Measurements from ENCODE around the gene SGTA. TPM values are rescaled to one million over a fixed set of nuclear protein-coding genes. Genes with fewer than 3 reads are reported as not detected.

Gene SGTA
- polyA plus RNA-seq, 3 donors = 37.0 to 49.7 (median 45.7) TPM

DNA sequence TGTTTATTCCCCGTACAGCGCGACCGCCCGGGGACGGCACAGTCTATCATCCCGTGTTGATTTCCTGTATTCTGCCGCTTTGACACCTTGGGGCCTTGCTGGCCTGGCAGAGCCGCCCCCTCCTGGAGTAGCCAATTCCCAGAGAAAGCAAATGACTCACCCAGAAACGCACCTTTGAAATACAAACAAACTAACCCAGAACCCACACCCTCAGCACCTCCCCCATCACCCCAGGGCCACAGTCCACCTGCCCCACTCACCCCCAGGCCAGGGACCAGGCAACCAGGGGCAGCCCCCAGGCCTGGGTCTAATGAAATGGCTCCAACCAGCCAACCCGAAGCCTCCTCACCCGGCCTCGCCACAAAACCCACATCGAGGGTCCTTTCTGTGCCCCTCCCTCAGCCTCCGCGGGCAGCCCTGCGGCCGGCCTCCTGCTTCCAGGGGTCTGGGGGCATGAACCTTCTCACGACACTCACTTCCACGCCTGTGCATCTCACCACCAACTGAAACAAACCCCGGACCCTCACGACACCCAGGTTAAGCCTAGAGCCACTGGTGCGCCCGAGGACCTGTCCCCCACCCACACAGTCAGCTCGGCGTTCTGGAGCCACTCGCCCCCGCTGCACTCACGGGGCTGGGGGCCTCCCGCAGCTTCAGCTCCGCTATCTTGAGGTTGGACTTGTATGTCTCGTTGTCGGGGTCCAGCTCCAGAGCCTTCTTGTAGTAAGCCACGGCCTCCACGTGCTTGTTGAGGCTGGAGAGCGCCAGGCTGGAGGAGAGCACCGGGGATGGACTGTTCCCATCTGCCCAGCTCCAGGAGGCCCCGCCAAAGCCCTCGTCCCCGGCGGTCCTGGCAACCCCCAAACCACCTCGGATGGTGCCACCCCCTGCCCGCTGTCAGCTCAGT is 20.9 kb downstream of the SGTA start:
- no peak overlapping the region for H3K27ac ChIP-seq (ENCODE audit: low read depth, low read length)
- whole genome bisulfite sequencing, 3 donors = 93 to 96% (median 93%) methylated on average over 42 to 43 of the region's 43 CpGs

- no peak overlapping the region for H3K27ac ChIP-seq (ENCODE audit: low read depth, low read length)
- 90 to 91% (median 91%) methylated on average over 16 of the region's 16 CpGs for WGBS, 3 donors
Observed at GRCh38 chr19:2761309-2761677, 21.8 kb downstream of the SGTA start.

- WGBS, 3 donors = 89 to 95% (median 92%) methylated on average over 7 of the region's 7 CpGs
- H3K27ac ChIP-seq (ENCODE audit: low read depth, low read length) = no peak overlapping the region
Observed at GRCh38 chr19:2759965-2760364, 23.1 kb downstream of the SGTA start.

- H3K27ac ChIP-seq (ENCODE audit: low read depth, low read length) = no peak overlapping the region
- 91 to 94% (median 92%) methylated on average over 17 of the region's 17 CpGs for WGBS, 3 donors
Observed at GRCh38 chr19:2759362-2759761, 23.7 kb downstream of the SGTA start.

DNA sequence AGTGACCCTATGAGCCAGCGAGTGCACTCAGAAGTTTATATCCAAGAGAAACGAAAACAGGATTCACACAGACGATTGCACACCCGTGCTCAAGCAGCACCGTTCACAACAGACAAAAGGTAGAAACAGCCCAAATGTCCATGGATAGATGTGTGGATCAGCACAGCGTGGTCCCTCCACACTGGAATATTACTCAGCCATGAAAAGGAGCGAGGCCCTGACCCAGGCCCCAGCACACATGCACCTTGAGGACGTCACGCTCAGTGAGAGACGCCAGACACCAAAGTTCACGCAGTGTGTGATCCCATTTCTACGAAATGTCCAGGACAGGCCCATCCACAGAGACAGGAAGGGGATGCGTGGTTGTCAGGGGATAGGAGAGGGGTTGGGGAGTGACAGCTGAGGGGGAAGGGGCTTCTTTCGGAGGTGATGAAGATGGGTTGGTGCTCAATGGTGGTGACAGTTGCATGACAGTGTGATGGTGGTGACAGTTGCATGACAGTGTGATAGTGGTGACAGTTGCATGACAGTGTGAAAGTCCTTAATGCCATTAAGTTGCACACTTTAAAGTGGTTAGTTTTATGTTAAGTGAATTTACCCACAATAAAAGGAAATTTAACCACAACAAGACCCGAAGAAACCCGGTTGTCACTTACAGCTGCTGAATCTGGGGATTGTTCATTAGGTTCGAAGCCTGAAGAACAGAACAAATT is 24.3 kb downstream of the SGTA start:
- H3K27ac ChIP-seq (ENCODE audit: low read depth, low read length) = no peak overlapping the region
- 93 to 95% (median 94%) methylated on average over 17 of the region's 17 CpGs for WGBS, 3 donors

DNA sequence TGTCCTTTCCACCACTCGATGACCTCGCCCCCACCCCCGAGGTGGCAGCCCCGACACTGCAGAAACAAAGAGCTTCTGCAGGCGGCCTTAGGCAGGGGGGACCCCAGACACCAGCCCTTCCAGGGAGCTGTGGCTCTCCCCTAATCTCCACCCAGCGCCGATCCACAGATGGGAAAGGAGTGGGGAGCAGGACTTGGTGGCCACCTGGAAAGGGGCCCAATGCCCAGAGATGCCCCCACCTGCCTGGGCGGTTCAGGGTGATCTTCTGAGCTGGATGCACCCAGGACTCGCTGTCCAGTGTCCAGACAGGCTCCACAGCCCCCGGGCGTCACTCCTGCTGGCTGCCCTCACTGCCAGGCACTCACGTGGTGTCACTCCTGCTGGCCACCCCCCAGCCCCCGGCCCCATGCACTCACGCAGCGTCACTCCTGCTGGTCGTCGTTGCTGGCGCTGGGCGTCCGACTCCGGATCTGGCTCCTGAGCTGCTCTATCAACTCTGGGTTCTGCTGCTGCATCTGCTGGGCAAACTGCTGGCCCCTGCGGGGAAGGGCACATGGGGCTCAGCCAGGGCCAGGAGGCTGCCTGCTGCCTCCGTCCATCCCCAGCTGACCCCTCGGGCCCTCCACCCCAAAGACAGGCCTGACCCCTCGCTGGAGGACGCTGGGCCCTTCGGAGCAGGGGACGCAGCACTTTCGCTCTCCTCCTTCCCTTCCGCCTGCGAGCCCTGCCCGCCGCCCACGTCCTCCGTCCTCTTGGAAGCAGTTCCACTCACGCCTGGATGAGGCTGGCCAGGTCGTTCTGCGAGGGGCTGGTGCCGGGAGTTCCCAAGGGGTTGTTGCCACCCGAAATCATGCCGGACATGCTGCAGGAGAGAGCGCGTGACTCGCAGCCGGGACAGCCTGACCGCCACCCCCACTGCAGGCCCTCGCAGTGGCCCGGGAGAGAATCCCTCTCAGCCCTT is 25.9 kb downstream of the SGTA start:
- 93 to 95% (median 93%) methylated on average over 42 to 48 of the region's 48 CpGs for WGBS, 3 donors

GRCh38 chr19:2756477-2756876 is 26.6 kb downstream of the SGTA start:
- 79 to 89% (median 81%) methylated on average over 8 of the region's 8 CpGs for WGBS, 3 donors
- H3K27ac ChIP-seq (ENCODE audit: low read depth, low read length) = no peak overlapping the region

More for the DNA sequence above, 25.9 kb downstream of the SGTA start:
- no peak overlapping the region for H3K27ac ChIP-seq (ENCODE audit: low read depth, low read length)

GRCh38 chr19:2755811-2756210 is 27.3 kb downstream of the SGTA start:
- H3K27ac ChIP-seq (ENCODE audit: low read depth, low read length) = no peak overlapping the region
- WGBS, 3 donors = 90 to 94% (median 90%) methylated on average over 16 of the region's 16 CpGs

DNA sequence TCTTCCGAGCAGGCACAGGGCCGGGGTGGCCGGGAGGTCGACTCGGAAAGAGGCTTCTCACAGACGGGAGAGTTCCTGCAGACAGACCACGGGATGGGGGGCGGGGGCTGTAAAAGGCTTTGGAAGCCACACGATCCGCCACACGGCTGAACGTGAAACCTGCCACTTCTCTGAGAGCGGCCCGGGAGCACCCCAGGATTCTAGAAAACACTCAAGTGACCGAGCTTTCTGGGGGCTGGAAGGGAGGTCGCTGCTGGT is 27.7 kb downstream of the SGTA start:
- WGBS, 3 donors = 91 to 93% (median 91%) methylated on average over 16 of the region's 16 CpGs
- no peak overlapping the region for H3K27ac ChIP-seq (ENCODE audit: low read depth, low read length)

- no peak overlapping the region for H3K27ac ChIP-seq (ENCODE audit: low read depth, low read length)
- 91 to 95% (median 94%) methylated on average over 42 to 43 of the region's 43 CpGs for WGBS, 3 donors
Observed at GRCh38 chr19:2754659-2755447, 28.2 kb downstream of the SGTA start.

DNA sequence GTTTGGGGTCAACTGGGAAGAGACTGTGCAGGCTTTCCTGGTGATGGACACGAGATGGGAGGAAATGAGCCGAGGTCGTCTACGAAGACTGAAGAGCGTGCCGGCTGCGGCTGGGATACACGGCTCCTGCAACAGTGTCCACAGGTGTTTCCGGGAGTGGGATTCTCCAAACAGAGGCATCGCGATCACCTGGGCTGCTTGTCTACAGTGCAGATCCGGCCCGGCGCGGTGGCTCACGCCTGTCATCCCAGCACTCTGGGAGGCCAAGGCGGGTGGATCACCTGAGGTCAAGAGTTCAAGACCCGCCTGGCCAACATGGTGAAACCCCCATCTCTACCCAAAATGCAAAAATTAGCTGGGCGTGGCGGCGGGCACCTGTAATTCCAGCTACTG is 31.6 kb downstream of the SGTA start:
- 86 to 89% (median 87%) methylated on average over 21 of the region's 21 CpGs for WGBS, 3 donors
- no peak overlapping the region for H3K27ac ChIP-seq (ENCODE audit: low read depth, low read length)

GRCh38 chr19:2750808-2751437 is 32.1 kb downstream of the SGTA start:
- WGBS, 3 donors = 58 to 77% (median 64%) methylated on average over 17 of the region's 17 CpGs
- H3K27ac ChIP-seq (ENCODE audit: low read depth, low read length) = no peak overlapping the region

DNA sequence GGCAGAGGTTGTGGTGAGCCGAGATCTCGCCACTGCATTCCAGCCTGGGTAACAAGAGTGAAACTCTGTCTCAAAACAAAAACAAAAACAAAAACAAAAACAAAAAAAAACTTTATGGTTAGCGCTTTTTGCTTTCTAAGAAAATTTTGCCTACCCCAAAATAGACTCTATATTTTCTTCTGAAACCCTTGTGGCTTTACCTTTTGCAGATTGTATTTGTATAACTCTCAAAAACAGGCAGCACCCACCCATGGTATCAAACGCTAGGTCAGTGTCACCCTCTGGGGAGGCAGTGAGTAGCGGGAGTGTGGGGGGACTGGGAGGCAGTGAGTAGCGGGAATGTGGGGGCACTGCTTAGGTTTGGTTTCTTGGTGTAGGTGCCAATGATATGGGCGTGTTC is 35.7 kb downstream of the SGTA start:
- no peak overlapping the region for H3K27ac ChIP-seq (ENCODE audit: low read depth, low read length)
- 81 to 84% (median 82%) methylated on average over 7 of the region's 7 CpGs for WGBS, 3 donors

GRCh38 chr19:2744113-2744512 is 39.0 kb downstream of the SGTA start:
- 38 to 48% (median 41%) methylated on average over 4 of the region's 4 CpGs for WGBS, 3 donors
- H3K27ac ChIP-seq (ENCODE audit: low read depth, low read length) = no peak overlapping the region

DNA sequence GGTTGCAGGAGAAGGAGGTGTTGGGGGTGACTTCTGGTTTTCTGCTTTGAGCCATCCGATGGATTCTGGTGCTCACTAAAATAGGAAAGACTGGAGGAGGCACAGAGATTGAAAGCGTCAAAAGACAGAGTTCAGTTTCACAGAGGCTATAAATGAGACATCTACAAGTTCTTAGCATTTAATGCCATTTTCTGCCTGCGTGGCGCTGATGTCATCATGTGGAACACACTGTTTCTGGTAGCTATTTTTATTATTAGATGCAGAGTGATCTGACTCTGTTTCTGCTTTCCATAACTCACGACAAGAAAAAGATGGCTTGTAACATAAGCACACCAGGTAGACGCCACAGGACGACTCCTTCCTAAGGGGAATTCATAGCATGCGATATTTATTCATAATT is 40.0 kb downstream of the SGTA start:
- 64 to 80% (median 78%) methylated on average over 8 of the region's 8 CpGs for WGBS, 3 donors
- no peak overlapping the region for H3K27ac ChIP-seq (ENCODE audit: low read depth, low read length)

DNA sequence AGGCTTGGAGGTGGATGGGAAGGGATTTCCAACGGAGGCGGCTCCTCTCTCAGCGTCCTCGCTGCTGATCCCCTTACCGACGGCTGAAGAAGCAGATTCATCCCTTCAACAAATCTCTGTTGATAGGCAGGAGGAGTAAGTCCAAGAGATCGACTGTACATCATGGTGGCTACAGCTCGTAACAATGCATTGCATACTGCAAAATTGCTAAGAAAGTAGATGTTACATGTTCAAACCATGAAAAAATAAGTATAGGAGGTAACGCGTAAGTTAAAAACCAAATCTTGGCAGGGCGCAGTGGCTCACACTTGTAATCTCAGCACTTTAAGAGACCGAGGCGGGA is 42.8 kb downstream of the SGTA start:
- WGBS, 3 donors = 43 to 46% (median 45%) methylated on average over 13 of the region's 13 CpGs

DNA sequence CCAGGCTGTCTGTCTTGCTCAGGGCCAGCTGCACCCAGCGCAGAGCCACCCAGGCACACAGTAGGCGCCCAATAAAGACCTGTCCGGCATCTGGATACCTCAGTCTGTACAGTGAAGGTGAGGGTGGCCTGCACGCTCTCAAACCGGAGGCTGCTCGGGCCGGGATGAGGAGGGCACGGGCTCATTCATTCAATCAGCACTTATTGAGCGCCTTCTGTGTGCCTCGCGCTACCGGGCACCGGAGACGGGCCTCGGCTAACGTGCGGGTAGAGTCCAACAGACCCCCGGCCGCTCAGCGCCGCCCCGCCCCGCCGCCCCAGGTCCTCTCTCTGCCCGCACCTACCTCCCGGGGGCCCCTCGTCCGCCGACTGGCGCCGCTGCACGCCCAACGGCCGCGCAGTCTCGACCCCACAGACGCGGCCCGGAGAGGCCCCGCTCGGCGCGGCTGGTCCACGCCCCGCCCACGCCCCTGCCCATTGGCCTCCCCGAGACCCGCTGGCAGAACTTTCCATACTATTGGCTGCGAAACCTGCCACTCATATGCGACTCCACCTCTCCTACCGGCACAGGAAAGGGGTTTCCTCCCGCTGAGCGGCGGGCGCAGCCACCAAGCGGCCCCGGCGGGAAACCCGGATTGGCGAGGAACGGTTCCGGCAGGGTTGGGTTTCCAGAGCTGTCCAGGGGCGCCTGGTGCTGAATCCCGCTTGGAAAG is 43.3 kb downstream of the SGTA start, which contains the start of gene SLC39A3:
Gene SLC39A3, minus strand, starts transcription at position 416 of the 712 bp plus-strand sequence. CDS start 2,760 bp downstream, outside the sequence.
- no peak within 1 kb of the TSS for H3K27ac ChIP-seq (ENCODE audit: low read depth, low read length)

More for the DNA sequence above, 42.8 kb downstream of the SGTA start:
- no peak overlapping the region for H3K27ac ChIP-seq (ENCODE audit: low read depth, low read length)

More for the DNA sequence above, 43.3 kb downstream of the SGTA start, which contains the start of gene SLC39A3:
- WGBS, 3 donors = 1% methylated on average over 57 to 64 of the region's 64 CpGs
